HG03159 (cell line): Measurements from ENCODE around the gene BCAS4.
"Not testable (repeated sequence)": the region's sequence is repeated elsewhere in the genome, so short reads cannot be mapped to it uniquely, and the experiment has no call there.

Source experiments
- ATAC-seq: cut with Tn5 transposase; IDR thresholded peaks from one replicate; pipeline ENCODE4 v1.9.1; 2021; ENCODE audit warnings: mild to moderate bottlenecking, moderate library complexity; ENCODE audit not compliant: unreplicated experiment

Gene BCAS4

DNA sequence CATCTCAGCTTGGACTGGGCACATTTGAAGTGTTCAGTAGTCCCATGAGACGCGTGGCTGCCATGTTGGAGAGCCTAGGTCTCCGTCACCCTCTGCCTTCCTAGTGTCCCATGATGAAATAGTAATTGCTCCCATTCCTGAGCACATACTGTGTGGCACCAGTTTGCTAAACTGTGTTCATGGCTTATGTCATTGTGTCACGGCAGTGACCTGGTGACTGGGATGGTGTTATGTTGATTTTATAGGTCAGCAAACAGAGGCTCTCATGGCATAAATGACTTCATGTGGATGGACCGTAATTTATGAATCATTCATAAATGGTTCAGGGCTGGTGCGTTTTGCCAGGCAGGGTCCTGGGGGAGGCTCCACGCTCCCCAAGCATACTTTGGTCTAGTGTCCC is 3.8 kb downstream of the BCAS4 start:
- no peak for ATAC-seq

DNA sequence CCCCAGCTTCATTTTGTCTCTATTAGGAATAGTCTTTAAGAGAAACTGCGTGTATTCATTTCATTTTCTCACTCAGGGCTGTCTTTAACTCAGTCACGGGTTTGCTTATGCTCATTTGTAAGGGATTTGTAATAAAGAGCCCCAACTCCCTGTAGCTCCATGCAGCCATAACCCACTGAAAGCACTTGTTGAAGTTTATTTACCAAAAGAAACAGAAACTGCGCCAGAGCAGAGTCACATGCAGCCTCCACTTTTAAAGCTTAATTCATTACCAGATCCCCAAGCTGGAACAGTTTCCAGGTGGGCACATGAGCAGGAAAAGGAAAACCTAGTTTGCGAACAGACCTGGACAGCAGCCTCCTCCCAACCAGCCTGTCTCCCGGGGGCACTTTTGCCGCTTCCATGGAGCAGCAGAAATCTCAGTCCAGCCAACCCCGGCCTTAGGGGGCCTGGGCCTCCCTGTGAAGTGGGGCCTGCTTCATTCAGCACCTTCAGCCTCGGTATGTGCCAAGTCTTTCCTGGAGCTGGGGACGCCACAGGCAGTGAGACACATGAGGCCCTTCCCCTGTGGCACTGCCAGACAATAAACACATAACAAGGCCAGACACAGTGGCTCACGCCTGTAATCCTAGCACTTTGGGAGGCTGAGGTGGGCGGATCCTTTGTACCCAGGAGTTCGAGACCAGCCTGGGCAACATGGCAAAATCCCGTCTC is 4.5 kb downstream of the BCAS4 start:
- ATAC-seq: no peak

DNA sequence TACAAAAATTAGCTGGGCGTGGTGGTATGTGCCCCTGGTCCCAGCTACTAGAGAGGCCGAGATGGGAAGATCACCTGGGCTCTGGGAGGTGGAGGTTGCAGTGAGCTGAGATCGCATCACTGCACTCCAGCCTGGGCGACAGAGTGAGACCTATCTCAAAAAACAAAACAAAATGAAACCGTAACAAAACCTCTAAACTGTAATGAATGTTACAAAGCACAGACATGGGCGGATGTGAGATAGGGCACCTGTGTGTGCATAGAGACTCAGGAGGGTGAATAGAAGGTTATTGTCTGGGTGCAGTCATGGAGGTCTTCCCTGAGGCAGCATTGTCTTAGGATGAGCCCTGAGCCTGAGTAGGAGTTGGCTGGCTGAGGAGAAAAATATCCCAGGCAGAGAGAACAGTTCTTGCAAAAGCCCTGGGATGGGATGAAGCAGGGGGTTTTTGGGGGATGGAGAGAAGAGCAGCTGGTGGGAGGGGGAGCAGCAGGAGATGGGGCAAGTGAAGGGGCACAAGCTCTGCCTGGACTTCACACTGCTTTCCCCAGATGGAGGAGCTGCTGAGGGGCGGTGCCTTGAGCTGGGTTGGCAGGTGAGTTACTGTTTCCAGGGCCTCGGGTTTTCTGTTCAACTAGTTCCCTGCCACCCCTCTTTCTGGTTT is 5.2 kb downstream of the BCAS4 start:
- peak; percentile 42 for ATAC-seq

DNA sequence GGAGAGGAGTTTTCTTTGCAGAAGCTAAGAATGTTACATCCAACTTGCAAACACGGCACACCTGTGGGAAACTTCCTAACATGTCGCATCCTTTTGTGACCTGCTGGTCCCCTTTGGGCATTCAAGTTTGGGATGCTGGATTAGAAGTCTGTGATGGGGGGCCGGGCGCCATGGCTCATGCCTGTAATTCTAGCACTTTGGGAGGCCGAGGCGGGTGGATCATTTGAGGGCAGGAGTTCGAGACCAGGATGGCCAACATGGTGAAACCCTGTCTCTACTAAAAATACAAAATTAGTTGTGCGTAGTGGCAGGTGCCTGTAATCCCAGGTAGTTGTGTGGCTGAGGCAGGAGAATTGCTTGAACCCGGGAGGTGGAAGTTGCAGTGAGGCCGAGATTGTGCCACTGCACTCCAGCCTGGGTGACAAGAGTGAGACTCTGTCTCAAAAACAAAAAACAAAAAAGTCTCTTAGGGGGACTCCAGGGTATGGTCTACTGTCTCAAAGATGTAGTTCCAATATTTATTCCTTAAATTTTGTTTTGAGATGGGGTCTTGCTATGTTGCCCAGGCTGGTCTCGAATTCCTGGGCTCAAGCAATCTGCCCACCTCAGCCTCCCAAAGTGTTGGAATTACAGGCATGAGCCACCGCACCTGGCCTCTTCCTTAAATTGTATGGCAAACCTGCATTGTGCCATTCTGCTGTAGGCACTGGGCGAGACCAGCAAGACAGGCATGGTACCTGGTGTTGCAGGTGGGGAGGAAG is 6.3 kb downstream of the BCAS4 start:
- ATAC-seq: not testable (repeated sequence)

DNA sequence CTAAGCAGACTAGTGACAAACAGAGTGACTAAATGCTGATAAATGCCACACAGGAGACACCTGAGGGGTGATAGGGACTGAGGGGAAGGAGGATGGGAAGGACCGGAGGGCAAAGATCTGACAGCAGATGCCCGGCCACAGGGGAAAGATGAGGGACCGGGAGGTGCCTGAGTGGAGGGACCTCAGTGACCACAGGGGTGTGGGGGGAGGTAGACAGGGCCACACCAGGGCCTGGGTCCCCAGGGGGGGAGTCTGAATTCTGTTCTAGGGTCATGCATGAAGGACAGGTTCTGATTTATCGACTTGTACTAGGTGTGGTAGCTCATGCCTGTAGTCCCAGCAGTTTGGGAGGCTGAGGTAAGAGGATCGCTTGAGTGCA is 6.9 kb downstream of the BCAS4 start:
- no peak for ATAC-seq

DNA sequence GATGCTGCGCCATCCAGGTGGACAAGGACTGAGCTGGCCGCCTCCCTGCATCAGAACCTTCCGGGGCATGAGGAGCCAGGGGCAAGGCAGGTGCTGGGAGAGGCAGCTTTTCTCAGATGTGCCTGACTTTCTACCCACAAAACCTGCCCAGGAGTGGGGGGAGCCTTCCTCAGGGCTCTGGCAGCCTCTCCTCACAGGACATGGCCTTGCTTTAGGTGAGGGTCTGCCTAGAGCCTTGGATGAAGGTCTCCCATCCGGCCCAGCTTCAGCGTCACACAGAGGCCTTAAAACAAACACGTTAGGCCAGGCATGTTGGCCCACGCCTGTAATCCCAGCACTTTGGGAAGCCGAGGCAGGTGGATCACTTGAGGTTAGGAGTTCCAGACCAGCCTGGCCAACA is 7.4 kb downstream of the BCAS4 start:
- ATAC-seq: no peak

DNA sequence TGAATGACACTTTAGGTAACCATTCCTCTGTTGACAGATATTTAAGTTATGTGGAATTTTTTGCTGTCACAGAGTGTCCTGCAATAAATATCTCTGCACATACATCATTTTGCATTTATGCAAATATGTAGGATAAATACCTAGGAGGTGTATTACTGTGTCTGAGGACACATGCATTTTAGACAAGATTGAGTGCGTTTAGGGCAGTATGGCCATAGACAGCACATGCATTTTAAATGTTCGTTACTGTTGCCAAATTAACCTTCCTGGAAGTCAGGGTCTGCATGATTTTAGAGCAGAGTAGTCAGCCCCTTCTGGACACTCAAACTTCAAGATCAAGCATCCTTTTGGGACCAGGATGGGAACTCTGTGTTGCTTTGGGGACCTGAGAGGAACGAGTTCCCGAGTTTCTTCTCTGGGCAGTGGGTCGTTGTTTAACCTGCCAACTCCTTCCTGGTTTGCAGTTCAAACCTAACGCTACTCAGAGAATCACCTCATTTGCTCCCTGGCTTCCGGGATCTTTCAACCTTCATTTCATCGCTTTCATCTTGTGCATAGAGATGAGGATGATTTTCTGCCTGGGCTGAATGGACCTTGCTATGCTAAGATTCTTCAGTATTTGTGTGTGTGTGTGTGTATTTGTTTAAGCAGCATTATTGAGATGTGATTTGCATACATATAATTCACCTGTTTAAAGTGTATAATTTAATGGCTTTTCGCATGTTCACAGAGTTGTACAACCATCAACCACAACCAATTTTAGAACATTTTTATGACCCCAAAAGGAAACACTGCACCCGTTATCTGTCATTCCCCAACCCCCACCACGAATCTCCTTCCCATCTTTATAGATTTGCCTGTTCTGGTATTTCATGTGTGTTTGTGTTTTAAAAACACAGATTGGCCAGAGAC is 9.8 kb downstream of the BCAS4 start:
- ATAC-seq: peak; percentile 48

DNA sequence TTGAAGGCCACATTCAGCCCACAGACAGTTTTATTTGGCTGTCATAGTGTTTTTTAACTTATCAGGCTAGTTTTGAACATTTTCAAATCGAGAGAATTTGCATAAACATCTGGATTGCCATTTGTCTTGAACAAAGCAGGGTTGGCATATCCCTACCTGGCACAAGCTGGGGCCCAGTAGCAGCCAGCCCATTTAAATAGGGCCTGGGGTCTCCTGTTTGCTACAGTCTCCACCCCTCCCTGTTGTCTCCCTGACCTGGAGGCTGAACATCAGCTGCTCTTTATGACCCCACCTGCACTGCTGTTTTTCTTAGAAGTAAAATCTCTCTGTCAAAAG is 10.5 kb downstream of the BCAS4 start:
- no peak for ATAC-seq

DNA sequence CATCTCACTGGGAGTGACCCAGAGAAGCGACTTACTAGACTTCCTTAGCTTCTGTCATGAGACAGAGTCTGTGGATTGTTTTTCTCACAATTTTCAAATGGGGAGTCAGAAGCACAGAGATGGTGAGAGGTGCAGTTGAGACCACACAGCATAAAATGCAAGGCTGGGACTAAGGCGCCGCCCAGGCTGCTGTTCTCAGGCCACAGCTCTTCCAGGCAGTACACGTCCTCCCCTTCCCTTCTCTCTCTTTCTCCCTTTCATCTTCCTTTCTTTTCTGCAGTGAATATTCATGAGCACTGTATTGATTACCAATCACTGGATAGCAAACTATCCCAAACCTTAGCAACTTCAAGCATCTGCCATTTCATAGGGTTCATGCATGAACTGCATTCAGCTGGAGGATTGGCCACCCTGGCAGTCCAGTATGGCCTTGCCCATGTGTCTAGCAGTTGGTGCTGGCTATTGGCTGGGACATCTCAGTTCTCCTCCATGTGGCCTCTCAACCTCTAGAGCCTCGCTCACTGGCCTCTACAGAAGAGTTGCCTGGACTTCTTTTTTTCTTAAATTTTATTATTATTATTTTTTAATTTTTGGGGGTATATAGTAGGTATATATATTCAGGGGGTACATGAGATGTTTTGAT is 11.4 kb downstream of the BCAS4 start:
- ATAC-seq: no peak

DNA sequence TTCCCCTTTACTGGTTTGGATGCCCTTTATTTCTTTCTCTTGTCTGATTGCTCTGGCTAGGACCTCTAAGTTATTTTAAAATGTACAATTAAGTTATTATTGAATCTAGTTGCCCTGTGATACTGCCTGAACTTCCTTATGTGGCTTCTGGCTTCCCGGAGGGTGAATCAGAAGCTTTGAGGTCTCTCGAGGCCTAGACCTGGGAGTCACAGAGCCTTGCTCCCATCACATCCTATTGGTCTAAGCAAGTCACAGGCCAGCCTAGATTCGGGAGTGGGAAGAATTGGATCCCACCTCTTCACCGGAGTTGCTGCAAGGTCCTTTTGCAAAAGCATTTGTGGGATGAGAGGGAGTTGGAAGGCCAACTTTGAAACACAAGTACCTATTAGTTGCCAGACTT is 15.2 kb downstream of the BCAS4 start:
- no peak for ATAC-seq

DNA sequence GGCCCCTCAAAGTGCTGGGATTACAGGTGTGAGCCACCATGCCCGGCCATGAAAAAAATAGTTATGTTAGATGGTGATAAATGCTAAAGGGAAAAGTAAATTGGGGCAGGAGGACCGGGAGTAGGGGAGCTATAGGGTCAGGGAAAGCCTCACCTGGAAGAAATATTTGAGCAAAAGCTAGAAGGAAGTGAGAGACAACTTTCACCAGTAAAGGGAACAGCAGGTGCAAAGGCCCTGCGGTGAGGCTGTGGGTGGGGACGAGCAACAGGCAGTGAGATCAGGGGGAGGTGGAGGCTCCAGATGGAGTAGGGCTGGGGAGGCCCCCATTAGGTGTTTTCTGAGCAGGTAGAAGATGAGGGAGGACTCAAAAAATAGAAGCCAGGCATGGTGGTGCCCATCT is 16.0 kb downstream of the BCAS4 start:
- ATAC-seq: no peak

DNA sequence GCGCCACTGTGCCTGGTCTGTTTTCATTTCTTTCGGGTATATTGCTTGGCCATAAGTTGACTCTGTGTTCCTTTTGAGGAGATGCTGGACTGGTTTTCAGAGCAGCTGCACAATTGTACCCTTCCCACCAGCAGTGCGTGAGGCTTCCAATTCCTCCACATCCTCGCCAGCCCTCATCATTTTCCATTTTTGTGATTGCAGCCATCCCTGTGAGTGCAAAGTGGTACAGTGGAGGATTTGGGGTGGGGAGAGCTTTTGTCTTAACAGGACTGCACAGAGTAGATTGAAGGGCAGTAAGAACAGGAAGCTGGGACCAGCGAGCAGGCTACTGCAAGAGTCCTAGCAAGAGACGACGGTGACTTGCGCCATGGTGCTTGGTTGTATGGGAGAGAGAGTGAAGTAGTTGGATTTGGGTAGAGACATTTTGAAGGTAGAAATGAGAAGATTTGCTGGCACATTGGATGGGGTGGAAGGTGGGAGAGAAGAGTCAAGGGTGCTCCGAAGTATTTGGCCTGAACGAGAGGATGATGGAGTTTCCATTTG is 18.3 kb downstream of the BCAS4 start:
- no peak for ATAC-seq

DNA sequence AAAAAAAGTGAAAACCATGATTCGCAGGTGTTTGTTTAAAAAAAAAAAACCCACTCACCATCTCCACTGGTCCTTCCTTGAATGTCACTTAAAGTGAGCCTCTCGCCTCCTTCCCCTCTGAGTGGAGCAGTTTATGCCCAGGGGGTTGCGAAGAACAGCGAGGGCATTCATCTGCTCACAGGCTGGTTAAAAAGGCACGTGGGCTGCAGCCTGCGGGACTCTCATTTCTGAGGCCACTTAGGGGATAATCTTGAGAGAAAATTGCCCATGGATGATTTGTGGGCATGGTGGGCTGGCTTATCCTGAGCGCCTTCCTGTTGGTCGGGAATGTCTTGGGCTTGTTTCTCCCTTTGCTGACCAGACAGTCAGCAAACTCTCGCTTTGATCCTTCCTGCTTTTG is 18.9 kb downstream of the BCAS4 start:
- ATAC-seq: no peak

DNA sequence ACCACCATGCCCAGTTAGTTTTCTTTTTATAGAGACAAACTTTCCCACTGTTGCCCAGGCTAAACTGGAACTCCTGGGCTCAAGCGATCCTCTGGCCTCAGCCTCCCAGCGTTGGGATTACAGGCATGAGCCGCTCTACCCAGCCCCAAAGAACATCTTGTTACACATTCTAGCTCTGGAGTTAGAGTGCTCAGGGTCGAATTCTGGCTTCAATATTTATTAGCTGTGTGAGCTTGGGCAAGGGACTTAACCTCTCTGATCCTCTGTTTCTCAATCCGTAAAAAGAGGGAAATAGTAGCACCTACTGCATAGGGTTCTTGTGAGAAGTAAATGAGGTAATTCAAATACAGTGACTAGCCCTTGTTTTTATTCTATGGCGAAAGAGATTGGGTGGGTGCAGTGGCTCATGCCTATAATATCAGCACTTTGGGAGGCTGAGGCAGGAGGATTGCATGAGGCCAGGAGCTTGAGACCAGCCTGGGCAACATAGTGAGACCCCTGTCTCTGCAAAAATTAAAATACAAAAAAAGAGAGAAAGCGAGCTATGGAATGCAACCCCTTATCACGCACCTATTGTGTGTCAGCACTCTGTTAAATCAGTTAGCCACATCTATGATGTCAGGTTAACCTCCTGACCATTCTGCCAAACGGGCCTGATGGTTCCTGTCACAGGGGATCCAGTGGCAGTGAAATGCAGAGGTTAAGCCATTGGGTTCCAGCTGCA is 19.7 kb downstream of the BCAS4 start:
- no peak for ATAC-seq

DNA sequence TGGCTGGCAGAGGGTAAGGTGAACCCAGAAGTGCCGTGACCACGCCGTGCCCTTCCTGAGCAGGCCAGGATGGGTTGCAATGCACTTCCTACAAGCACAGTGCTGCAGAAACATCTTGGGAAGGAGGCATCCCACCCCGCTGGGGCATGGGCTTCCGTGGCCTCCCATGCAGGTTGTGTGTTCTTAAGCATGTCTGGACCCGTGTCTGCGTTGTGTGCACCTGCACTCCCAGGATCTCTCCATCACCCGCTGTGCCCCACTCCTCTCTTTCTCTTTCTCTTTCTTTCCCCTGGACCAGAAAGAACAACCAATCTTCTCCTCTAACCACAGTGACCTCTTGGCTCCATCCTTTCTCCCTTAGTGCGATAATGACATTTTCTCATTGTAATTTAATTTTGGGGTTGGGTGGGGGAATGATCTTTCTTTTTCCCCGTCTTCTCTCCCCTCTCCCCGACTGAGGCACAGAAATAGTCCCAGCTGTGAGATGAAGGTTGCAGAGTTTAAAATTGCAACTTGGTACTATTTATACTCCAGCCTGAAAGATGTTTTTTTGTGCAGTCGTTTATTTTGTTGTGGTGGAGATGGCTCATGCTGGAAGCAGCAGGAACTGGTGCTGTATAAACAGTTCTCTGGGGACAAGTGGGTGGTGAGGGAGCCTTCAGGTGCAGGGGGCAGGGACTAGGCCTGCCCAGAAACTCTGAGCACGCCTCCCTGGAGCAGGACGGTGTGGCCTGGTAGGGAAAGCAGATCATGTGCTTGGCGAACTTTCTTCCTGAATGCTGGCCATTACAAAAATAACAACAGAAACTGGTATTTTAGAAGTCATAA is 20.5 kb downstream of the BCAS4 start:
- peak; percentile 34 for ATAC-seq

DNA sequence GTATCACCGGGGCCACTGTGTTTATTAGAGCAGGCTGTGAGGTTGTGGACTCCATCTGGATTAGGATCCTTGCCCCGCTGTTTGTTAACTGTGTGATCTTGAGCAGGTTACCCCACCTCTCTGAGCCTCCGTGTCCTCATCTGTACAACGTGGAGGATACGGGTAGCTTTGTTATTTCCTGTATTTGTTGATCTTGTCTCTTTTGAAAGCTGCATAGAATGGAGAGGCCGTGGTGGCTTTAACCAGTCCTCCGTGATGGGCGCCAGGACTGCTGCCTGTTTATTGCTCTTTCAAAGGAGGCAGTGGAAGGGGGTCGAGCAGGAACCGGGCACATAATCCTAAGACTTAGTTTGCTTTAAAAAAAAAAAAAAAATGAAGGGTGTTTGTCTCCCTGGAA is 22.9 kb downstream of the BCAS4 start:
- no peak for ATAC-seq

DNA sequence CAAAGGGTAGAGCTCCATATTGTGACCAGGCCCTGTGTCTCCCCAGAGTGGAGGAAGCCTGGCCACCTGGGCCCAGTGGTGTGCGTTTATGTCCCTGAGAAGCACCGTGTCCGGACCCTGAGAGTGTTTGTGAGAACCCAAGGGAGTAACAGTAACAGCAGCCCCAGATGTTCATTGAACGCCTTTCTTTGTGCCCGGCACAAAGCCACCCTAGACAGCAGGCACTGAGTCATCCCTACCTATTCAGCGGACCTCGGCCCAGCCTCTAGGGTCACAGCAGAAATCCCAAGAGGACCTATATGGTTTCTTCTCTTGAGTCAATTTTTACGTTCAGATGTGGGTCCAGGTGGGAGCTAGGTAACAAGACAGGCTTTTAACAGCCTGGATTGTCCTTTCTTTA is 24.5 kb downstream of the BCAS4 start:
- no peak for ATAC-seq

DNA sequence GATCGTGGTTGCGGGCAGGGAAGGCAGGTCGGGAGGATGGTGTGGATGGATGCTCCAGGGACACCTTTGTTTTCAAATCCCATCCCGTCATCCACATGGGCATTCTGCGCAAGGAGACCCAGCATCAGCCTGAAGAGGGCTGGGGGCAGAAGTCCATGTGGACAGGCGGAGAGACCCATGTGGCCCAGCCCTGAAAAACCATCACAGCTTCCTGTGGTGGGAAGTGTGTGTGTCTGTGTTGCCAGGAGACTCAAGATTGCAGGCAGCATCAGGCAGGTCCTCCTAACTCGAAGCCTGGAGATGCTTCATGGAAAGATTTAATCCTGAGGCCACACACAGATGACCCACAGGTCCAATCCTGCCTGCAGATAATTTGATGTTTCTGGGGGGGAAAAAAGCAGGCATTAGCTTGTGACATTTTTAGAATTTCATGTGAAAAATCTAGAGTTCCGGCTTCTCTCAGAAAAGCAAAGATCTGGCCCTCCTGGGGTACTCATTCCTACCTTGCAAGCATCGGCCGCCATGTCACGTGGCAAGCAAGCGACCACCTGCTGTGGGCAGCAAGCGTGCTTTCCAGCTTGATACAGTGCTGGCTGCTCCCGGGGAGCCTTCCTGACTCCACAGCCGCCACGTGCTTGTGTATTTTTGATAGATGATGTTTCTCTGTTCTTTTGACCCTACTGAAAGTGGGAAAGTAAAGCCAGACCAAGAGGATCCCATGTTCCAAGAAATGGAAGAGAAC is 25.8 kb downstream of the BCAS4 start:
- ATAC-seq: no peak
